NOMO-1 treated with dmso at 0.1 percent for 144 hours (cell line): Measurements from ENCODE around the gene CYP2A6.
A peak's percentile ranks its signal among the peaks of the same experiment; 100 is the strongest.
"Not testable (repeated sequence)": the region's sequence is repeated elsewhere in the genome, so short reads cannot be mapped to it uniquely, and the experiment has no call there.

Experiments used
- DNase-seq: peaks from one replicate; lab custom pipeline; 2025; ENCODE audit not compliant: unreplicated experiment; lab: John Stamatoyannopoulos, UW

CYP2A6 gene

DNA sequence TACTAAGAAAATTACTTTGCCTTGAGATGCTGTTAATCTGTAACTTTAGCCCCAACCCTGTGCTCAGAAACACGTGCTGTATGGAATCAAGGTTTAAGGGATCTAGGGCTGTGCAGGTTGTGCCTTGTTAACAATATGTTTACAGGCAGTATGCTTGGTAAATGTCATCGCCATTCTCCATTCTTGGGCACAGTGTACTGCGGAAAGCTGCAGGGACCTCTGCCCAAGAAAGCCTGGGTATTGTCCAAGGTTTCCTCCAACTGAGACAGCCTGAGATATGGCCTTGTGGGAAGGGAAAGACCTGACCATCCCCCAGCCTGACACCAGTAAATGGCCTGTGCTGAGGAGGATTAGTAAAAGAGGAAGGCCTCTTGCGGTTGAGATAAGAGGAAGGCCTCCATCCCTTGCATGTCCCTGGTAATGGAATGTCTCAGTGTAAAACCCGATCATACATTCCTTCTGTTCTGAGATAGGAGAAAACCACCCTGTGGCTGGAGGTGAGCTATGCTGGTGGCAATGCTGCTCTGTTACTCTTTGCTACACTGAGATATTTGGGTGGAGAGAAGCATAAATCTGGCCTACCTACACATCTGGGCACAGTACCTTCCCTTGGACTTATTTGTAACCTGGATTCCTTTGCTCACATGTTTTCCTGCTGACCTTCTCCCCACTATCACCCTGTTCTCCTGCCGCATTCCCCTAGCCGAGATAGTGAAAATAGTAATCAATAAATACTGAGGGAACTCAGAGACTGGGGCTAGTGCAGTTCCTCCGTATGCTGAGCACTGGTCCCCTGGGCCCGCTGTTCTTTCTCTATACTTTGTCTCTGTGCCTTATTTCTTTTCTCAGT is 27.3 kb downstream of the CYP2A6 start:
- DNase-seq = peak; percentile 49

DNA sequence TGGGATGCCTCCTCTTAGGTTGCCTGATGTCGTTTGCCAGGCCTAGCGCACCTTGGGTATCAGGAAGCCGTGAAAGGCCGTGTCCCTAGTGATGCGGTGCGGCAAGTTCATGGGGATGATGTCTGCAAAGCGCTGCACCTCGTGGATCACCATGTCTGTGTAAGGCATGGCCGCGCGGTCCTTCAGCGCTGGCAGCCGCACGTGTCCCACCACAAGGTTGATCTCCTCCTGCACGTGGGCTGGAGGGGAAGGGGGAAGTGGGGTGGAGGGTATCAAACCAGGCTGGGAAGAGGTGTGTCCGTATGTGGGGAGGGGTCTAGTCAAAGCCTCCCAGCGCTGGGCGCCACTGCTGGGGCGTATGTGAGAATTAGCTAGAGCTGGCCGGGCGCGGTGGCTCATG is 28.1 kb downstream of the CYP2A6 start:
- no peak for DNase-seq

DNA sequence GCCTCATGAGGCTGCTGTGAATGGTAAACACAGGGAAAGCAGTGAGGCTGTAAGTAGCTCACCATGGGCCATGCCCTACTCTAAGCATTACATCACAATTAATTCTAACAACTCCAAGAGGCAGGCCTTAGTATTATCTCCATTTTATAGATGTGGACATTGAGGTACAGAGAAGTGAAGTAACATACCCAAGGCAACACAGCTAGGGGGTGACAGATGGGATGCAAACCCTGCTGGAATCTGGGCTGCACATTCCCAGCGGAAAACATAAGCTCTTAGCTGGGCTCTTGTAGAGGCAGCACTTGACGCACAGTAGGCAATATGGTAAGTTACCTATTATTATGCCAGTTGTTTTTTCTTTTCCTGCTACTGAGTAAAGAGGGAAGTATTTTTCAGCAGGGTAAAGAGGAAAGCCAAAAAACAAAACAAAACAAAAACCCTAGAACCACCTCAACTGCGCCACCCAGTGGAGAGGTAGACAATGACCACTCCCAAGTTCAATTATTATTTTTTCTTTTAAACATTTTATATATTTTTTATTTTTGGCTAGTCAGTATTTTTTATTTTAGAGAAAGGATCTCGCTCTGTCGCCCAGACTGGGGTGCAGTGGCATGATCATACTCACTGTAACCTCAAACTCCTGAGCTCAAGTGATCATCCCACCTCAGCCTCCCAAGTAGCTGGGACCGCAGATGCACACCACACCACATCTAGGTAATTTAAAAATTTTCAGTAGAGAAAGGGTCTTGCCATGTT is 30.6 kb downstream of the CYP2A6 start:
- not testable (repeated sequence) for DNase-seq

DNA sequence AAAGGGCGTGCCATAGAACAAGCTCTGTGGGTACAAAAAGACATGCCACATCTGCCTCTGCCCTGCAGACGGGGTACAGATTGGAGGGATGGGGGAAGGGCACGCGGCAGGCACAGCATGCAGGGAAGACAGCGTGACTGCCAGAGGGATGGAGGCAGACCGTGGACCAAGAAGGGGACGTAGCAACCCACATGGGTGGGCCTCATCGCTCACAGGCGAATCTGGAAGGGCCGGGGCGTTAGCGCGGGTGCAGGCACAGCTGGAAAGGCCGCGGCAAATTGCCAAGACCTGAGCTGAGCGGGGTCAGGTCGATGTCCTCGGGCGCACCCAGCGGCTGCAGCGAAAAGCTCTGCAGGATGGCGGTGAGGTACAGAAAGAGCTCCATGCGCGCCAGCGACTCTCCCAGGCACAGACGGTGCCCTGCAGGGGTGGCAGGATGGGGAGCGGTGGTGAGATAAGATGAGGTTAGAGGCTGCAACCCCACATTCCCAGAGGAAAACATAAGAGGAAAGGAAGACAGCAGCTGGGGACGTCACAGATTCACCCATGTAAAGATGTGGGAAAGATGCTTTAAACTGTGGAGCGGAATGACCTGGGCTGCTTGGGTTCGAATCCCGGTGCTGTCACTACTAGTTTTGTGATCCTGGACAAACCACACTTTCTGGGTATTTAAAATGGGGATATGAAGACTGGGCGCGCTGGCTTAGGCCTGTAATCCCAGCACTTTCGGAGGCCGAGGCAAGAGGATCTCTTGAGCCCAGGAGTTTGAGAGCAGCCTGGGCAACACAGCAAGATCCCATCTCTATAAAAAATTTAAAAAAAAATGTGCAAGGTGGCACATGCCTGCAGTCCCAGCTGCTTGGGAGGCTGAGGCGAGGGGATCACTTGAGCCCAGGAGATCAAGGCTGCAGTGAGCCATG is 31.5 kb downstream of the CYP2A6 start:
- not testable (repeated sequence) for DNase-seq

DNA sequence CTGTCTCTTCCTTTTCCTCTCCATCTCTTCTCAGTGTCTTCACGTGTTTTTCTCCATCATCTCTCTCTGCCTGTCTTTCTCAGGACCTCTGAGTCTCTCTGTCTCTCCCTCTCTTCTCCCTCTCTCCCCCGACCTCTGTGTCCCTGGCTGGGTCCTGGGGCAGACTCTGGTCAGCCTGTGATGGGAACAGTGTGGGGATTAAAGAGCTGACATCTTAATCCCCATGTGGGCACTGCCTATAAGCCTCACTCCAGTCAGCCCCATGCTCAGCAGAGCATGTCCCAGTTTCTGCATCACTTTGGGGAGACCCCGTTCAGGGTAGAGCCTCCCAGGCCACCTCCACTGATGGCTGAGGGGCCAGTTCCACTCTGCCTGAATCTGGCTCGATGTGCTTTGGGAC is 35.0 kb downstream of the CYP2A6 start:
- DNase-seq = no peak

DNA sequence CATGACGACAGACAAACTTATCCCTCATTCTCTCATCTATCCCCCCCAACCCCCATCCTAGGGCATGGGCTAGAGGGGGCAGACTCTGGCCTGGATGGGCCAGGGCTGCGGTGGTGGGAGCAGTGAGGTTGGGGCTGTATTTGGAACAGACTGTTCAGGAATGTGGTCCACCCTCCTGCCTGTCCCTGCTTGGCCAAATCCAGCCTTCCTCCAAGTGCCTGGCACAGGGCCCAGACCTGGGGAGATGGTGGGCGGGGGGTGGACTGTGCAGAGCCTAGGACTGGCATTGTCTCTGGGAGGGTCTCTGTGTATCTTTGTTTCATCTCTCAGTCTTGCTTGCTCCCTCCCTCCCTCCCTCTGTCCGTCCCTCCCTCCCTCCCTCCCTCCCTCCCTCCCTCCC is 37.1 kb downstream of the CYP2A6 start:
- DNase-seq = no peak

DNA sequence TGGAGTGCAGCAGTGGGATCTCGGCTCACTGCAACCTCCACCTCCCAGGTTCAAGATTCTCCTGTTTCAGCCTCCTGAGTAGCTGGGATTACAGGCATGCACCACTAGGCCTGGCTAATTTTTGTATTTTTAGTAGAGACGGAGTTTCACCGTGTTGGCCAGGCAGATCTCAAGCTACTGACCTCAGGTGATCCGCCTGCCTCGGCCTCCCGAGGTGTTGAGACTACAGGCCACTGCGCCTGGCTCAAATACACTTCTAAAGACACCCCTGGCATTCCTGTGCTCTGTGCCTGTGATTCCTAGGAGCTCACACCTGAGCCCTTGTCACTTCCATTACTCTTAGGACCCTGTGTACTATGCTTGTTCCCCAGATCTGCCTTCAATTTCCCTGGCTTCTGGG is 37.7 kb downstream of the CYP2A6 start:
- DNase-seq = not testable (repeated sequence)

DNA sequence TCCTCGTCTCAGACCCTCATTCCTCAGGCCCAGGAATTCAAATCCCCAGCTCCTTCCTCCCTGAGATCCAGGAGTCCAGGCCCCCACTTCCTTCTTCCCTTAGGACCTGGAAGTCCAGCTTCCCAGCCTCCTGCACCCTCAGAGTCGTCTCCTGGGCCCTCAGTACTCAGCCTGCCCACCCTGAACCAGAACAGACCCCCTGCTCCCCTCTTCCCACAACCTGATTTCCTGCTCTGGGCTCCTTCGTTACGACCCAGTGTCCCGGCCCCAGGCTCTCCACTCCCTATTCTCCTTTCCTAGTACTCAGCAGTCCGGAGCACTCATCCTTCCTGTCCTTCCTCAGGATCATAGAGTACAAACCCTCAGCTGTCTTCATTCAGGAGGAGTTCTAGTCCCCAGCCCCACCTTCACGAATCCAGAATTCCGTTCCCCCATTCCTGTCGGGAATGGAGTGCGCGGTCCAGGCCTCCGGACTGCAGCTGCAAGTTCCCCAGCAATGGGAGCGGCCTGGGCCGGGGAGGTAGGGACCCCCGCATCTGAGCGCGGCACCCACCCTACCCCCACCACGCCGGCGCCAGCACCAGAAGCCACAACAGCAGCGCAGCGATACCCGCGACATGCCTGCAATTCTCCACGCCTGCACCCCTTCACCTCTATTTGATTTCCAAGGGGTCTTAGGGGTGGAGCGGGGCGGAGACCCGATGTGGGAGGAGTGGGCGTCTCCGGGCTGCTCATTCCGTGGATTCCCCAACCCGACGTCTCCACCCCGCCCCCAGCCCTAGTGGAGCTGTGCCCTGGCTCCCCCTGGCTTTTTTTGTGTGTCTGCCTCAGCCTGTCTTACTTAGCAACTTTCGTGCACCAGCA is 38.5 kb downstream of the CYP2A6 start:
- DNase-seq = no peak

DNA sequence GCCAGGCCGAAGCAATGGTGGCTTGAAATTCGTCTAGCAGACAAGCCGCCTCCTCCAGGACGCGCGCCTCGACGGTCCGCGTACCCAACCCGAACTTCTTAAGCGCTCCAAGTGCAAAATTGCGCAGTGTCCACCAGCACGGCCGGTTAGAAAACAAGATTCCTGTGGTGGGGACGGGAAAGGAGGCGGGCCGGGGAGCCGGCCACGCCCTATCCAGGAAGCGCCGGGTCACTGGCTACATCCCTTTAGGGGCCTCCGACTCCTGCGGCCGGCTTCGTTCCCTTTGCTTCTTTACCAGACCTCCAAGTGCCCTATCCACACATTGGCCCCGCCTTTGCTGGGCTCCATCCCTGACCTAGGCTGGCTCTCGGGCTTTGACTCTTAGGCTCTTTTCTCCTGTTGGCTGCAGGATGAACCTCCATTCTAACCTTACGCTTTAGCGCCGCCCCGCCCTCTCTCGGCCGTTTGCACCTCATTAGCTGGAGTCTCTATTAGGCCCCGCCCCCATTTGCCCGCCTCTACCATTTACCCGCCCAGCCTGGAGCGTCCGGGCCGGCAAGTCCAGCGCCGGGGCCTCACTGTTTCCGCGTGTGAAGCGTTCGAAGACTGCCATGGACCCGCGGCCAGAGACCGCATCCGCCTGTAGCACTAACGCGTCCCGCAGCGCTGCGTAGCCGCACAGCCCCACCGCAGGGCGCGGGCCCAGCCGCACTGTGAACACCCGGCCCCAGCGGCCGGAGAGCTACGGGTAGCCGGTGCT is 39.4 kb downstream of the CYP2A6 start:
- peak; percentile 63 for DNase-seq

DNA sequence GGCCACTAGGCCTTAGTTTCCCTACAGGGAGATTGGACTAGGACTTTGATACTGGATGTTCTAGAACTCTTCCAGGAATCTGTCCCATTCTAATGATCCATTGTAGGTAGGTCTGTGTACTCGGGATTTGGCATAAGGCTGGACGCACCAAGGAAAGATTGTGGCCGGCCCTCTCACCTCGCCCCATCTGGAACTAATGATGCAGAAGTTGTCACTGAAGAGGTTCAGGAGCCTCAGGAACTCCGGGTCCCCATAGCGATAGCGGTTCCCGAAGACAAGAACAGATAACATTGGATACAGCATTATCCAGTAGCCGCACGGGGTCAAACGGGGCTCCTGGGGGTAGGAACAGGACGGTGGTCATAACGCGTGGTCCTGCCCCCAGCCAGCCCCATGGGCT is 40.1 kb downstream of the CYP2A6 start:
- no peak for DNase-seq

DNA sequence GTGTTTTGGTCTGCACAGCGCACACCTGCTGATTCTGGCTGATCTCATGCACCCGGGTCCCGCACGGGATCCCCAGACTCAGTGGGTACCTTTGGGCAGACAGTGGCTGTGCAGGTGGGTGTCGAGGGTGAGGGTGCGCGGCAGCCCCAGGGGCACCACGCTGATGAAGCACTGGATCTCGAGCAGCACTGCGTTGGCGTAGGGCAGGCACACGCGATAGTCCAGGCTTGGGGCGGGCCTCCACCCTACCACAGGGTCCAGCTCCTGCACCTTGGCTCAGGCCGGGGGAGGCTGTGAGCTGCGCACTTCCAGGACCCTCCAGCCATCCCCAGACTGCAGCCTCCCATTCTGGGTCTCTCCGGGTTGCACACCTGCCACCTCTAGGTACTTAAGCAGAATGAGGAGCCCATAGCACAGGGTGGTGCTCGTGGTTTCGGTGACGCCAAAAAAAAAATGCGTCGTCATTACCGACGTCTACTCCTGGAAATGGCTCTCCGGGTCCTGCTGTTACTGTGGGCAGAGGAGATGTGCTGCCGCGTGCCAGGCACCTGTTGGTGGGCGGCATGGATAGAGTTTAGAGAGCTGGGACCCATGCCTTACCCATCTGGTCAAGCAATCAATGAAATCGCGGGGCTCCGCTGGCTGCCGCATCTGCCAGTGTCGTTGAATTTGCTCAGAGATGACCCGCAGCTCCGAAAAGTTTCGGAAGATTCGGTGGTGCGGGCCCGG is 40.7 kb downstream of the CYP2A6 start:
- DNase-seq = no peak

DNA sequence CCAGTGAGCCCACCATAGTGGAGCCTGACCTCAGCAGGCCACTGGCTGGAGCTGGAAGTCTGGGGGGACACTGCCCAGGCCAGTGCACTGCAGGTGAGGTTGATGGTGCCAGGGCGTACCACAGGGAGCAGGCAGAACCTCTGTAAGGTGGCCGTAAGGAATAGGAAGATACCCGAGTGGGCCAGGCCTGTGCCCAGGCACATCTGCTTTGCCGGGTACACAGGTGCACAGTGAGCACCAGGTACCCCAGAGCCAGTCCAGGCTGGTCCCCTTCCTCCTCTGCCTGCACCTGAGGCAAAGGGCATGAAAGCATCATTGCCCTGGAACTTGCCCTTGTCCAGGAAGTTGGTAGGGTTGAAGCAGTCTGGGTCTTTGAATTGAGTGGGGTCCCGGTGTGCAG is 41.8 kb downstream of the CYP2A6 start:
- DNase-seq = no peak

DNA sequence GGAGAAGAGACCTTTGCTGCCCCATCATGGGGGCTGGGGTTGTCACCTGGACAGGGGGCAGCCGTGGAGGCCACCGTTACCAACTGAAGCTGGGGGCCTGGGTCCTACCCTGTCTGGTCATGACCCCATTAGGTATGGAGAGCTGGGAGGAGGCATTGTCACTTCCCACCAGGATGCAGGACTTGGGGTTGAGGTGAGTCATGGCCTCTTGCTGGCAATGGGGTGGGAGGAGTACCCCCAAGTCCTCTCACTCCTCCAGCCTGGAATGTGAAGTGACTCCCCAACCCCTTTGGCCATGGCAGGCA is 42.3 kb downstream of the CYP2A6 start:
- DNase-seq = no peak

DNA sequence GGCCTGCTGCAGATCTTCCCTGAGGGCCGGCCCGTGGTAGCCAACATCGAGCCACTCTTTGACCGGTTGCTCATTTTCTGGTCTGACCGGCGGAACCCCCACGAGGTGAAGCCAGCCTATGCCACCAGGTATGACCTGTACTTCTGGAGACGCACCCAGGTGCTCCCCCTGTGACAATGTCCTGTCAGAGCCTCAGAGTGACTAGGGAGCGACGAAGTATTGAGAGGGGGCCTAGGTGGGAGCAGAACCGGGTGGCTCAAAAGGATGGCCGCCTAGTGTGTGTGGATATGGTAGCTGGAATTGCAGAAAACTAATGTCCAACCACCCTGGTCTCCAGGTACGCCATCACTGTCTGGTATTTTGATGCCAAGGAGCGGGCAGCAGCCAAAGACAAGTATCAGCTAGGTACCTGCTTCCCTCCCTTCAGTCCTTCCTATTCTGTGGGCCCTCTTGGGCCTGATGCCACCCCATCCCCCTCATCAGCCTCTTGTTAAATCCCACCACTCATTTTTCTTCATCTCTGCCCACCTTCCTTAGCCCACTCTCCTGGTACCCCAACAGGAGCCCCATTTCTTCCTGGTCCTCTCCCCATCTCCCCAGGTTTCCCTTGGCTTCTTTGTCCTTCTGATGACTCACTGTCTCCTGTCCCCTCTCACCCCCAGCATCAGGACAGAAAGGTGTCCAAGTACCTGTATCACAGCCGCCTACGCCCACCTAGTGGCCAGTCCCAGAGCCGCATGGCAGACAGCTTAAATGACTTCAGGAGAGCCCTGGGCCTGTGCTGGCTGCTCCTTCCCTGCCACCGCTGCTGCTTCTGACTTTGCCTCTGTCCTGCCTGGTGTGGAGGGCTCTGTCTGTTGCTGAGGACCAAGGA is 42.9 kb downstream of the CYP2A6 start:
- DNase-seq = no peak

DNA sequence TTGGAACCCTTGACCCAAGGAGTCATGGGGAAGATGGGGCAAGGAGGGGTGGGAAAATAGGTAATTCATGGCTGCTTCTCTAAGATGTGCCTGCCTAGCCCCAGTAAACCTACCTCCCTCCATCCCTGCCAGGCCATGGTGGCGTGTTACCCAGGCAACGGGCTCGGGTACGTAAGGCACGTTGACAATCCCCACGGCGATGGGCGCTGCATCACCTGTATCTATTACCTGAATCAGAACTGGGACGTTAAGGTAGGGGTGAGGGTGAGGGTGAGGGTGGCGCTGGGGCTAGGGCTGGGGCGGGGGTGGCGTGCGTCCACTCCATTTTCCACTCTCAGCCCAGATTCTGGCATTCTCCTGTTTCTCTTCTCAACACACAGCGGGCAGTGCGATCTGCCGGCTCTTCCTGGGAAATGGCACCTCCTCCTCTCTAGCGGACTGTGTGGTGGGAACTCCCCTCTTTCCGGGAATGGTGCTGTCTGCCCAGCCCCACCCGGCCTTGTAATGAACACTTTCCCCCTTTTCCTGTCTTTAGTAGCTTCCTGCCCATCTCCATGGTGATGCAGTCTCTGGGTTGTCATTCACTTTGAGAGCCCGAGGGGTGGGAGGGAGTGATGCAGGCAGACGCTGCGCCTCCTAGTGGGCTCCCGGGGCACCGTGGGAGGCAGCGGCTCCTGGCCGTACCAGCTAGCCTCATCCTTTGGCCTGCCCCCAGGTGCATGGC is 43.7 kb downstream of the CYP2A6 start:
- peak; percentile 20 for DNase-seq

DNA sequence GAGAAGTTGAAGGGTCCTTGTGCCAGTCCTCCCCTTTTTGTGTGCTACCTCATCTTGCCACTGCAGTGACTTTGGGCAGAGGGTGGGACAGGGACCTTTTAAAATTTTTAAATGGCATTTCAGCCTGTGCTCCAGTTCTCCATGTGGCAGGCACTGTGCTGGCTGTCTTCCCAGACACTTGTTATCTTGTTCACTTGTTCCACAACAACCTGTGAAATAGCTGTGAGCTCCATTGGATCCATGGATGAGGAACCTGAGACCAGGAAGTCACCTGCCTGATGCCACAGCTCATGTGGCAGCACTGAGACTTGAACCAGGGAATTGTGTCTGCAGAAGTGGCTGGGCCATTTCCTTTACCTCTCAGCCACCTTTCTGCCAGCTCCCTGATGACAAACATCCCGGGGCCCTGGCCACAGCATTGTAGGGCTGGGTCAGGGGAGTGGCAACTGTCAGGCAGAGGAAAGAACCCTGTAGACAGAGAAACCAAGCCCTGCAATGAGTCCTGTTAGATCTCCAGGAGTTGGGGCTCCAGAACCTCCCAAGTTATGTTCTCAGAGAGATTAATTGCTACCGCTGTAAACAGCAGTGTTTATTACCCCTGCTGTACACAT is 44.9 kb downstream of the CYP2A6 start:
- no peak for DNase-seq

DNA sequence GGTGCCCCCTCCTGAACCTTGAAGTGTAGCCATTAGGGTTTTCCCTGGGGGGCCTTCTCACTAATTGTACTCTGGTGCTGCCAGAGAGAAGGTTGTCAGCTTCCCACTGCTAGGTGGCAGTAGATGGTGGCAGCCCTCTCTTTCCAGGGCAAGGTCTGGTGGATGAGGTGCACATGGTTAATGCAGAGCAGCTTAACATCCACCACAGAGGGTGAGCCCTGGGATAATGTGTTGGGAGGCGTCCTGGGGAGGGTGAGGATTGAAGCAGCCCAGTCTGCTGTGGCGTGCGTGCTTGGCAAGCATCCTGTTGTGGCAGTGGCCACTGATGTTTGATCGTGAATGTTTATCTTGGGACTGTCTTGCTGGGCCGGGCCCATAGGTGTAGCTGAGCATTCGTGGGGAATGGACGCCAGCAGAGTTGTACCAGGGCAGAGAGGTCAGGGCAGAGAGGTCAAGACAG is 45.4 kb downstream of the CYP2A6 start:
- DNase-seq = no peak
